ENCODE measurements around the gene PCDH20.

DNA sequence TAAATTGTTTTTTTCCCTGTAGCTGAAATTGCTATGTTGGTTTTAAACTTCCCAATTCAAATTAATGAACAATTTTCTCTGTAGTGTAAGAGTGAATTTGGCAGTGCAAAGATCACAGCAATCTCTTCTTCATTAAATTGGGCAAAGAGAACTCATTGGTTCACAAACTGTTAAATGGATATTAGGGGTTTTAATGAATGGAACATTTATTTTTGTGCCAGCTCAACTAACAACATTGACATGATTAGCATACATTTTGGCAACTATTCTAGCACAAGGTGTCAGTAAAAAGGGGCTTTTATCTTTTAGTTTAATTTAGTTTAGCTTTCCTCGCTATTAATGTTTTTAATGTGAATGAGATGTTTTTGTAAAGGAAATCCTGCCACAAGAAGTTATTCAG lies 7.1 kb downstream of the PCDH20 start:
- TF ChIP-seq, protein P1, sequence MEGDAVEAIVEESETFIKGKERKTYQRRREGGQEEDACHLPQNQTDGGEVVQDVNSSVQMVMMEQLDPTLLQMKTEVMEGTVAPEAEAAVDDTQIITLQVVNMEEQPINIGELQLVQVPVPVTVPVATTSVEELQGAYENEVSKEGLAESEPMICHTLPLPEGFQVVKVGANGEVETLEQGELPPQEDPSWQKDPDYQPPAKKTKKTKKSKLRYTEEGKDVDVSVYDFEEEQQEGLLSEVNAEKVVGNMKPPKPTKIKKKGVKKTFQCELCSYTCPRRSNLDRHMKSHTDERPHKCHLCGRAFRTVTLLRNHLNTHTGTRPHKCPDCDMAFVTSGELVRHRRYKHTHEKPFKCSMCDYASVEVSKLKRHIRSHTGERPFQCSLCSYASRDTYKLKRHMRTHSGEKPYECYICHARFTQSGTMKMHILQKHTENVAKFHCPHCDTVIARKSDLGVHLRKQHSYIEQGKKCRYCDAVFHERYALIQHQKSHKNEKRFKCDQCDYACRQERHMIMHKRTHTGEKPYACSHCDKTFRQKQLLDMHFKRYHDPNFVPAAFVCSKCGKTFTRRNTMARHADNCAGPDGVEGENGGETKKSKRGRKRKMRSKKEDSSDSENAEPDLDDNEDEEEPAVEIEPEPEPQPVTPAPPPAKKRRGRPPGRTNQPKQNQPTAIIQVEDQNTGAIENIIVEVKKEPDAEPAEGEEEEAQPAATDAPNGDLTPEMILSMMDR (IDR thresholded peaks at IDR 0.05; ENCODE audit: insufficient read depth, low read depth, low read length) = no peak
- TF ChIP-seq EZH2 (IDR thresholded peaks at IDR 0.05; ENCODE audit: insufficient read depth, low read length) = no peak
